HEK293 (cell line): ENCODE measurements around the gene NEFH.

Experiments used
- CTCF ChIP-seq: fragments of 450-650 bp; formaldehyde crosslinking; IDR thresholded peaks from 2 replicates; pipeline ENCODE4 v1.5.1; 2016; ENCODE audit warnings: missing biosample characterization, missing genetic modification characterization
- REST ChIP-seq: fragments of 450-650 bp; formaldehyde crosslinking; IDR thresholded peaks from 2 replicates; pipeline ENCODE4 v1.5.1; 2016; ENCODE audit warnings: missing biosample characterization, missing genetic modification characterization
- TCF7L2 ChIP-seq: IDR thresholded peaks from 2 replicates; pipeline ENCODE4 v1.6.1; 2011; ENCODE audit warnings: low read depth, mild to moderate bottlenecking, inconsistent platforms, low read length, moderate library complexity, borderline replicate concordance
- ZNF184 ChIP-seq: fragments of 450-650 bp; IDR thresholded peaks from 2 replicates; pipeline ENCODE4 v1.5.1; 2018; ENCODE audit warnings: missing biosample characterization, mild to moderate bottlenecking, missing genetic modification characterization
- ZNF24 ChIP-seq: fragments of 450-650 bp; formaldehyde crosslinking; IDR thresholded peaks from 2 replicates; pipeline ENCODE4 v1.5.1; 2016; ENCODE audit warnings: missing biosample characterization, missing genetic modification characterization
- ZNF596 ChIP-seq: fragments of 450-650 bp; IDR thresholded peaks from 2 replicates; pipeline ENCODE4 v1.5.0; 2018; ENCODE audit warnings: missing biosample characterization, mild to moderate bottlenecking, missing genetic modification characterization, moderate library complexity

GRCh38 chr22:29449296-29449875 is 30.6 kb upstream of the NEFH start:
- TF ChIP-seq ZNF596 (tag by site-specific recombination), result no peak
- no peak for TF ChIP-seq REST
- TF ChIP-seq ZNF24 (tag by site-specific recombination), result no peak
- no peak for TF ChIP-seq TCF7L2
- no peak for TF ChIP-seq ZNF184
- TF ChIP-seq CTCF (tag by site-specific recombination), result no peak
